HT-29 (cell line): ENCODE data around the gene RHO. TPM values are rescaled to one million over a fixed set of nuclear protein-coding genes. Genes with fewer than 3 reads are reported as not detected.
"Not testable (repeated sequence)": the region's sequence is repeated elsewhere in the genome, so short reads cannot be mapped to it uniquely, and the experiment has no call there.

Experiments
- DNase-seq: peaks from one replicate; pipeline ENCODE4 v3.0.0-alpha.2; 2015; ENCODE audit warnings: low spot score
- total RNA-seq: library from RNA; depleted of rRNA; stranded (reverse); fragments of >200 nt; shearing (Covaris generic); gene quantifications from 2 replicates; pipeline ENCODE4 v1.2.3, GENCODE V29; 2014; rRNA removed

Gene RHO
- total RNA-seq = not detected in 2 replicates

- no peak for DNase-seq
Measured at GRCh38 chr3:129528589-129529100, at the start of gene RHO. RHO (plus strand) TSS chr3:129528639; CDS start chr3:129528734, 95 bp downstream.

- DNase-seq = not testable (repeated sequence)
Measured at GRCh38 chr3:129481225-129481765, 47.1 kb upstream of the RHO start.

GRCh38 chr3:129481766-129482332, 46.6 kb upstream of the RHO start:
- no peak for DNase-seq

GRCh38 chr3:129482721-129483120, 45.7 kb upstream of the RHO start:
- no peak for DNase-seq

- DNase-seq = no peak
Measured at GRCh38 chr3:129483870-129484269, 44.6 kb upstream of the RHO start.

GRCh38 chr3:129485146-129485545, 43.3 kb upstream of the RHO start:
- not testable (repeated sequence) for DNase-seq

- no peak for DNase-seq
Measured at GRCh38 chr3:129485721-129486663, 42.4 kb upstream of the RHO start.

GRCh38 chr3:129486664-129487035, 41.8 kb upstream of the RHO start:
- no peak for DNase-seq

GRCh38 chr3:129487183-129487867, 41.1 kb upstream of the RHO start:
- DNase-seq = no peak

GRCh38 chr3:129487868-129488335, 40.5 kb upstream of the RHO start:
- not testable (repeated sequence) for DNase-seq

- not testable (repeated sequence) for DNase-seq
Measured at GRCh38 chr3:129489258-129489657, 39.2 kb upstream of the RHO start.

- DNase-seq = peak; percentile 84
Measured at GRCh38 chr3:129490273-129490675, 38.2 kb upstream of the RHO start.

- not testable (repeated sequence) for DNase-seq
Measured at GRCh38 chr3:129491077-129491476, 37.4 kb upstream of the RHO start.

- no peak for DNase-seq
Measured at GRCh38 chr3:129491794-129492193, 36.6 kb upstream of the RHO start.

GRCh38 chr3:129492691-129493090, 35.7 kb upstream of the RHO start:
- DNase-seq = no peak

GRCh38 chr3:129493206-129493605, 35.2 kb upstream of the RHO start:
- no peak for DNase-seq

- DNase-seq = not testable (repeated sequence)
Measured at GRCh38 chr3:129494499-129494898, 33.9 kb upstream of the RHO start.

- not testable (repeated sequence) for DNase-seq
Measured at GRCh38 chr3:129495006-129495639, 33.3 kb upstream of the RHO start.

- not testable (repeated sequence) for DNase-seq
Measured at GRCh38 chr3:129497876-129498275, 30.6 kb upstream of the RHO start.

GRCh38 chr3:129498603-129499488, 29.6 kb upstream of the RHO start:
- not testable (repeated sequence) for DNase-seq
